GM21367 (cell line): ENCODE measurements around the gene SHTN1.

ENCODE experiments used
- ATAC-seq: cut with Tn5 transposase; IDR thresholded peaks from one replicate; pipeline ENCODE4 v1.9.1; 2021; ENCODE audit not compliant: unreplicated experiment

SHTN1 gene

GRCh38 chr10:116985611-116986010 is 19.4 kb downstream of the SHTN1 start:
- ATAC-seq = no peak

GRCh38 chr10:116984202-116984990 is 20.6 kb downstream of the SHTN1 start:
- ATAC-seq = no peak

- no peak for ATAC-seq
These were observed 24.9 kb downstream of the SHTN1 start for GRCh38 chr10:116980041-116980440.

DNA sequence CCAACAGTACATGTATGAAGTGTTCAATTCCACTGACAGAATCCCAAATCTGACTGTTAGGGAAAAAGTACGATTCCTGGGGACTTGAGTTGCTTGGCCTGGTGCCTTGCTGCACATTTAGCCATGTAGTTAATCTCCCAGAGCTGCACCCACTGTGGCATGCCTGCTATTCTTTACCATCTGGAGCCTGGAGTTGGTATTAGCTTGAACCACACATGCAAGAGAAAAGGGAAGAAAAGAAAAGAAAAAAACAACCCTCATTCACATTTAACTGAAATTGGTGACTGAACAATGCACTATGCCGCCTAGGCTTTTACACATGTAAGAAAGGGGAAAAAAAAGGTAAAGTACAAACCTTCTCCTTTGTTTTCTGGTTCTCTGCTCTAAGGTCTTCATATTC is 26.1 kb downstream of the SHTN1 start:
- ATAC-seq = no peak

DNA sequence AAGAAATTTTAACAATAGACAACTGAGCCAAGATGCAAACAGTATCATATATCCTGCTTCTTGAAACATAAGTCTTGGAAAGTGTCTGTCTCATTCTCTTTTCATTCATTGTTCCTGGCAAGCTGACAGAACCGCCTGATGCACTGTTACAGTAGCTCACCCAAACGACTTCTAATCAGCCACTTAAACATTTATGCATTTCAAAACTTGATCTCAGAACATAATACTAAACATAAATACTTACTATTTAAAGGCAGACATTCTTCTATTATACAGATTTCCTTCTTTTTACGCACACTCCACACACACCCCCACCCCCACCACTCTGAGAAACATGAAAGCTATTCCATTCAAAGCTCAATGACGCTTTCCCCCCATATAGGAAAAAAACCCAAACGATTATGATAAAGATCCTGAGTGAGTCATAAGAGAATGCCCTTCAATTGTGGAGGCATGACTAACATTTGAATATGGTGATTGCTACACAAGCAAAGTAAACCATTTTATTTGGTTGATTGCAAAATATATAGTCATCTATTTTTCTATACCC is 30.5 kb downstream of the SHTN1 start:
- ATAC-seq = no peak

DNA sequence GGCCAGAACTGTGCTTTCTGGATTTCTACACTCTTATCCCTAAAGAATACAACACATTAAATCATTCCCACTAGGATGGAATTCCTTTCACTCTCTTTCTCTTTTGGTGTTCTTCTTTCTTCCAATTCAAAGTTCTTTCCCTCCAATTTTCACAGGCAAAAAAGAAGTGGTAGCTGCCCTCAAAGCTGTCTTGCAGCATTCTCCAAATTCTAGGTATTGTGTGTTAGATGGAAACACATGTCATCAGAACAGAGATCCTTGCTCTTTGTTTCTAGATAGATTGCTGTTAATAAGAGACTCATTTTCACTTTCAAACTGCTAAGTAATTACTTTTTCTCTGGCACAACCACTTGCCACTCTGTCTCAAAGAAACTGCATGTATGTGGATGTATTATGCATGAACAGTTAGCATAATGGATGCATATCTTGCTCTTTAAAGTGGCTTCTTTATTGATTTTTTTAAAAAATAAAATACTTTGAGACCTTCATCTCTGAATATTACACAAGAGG is 31.0 kb downstream of the SHTN1 start:
- no peak for ATAC-seq

- no peak for ATAC-seq
These were observed 31.5 kb downstream of the SHTN1 start for GRCh38 chr10:116973371-116973905.

DNA sequence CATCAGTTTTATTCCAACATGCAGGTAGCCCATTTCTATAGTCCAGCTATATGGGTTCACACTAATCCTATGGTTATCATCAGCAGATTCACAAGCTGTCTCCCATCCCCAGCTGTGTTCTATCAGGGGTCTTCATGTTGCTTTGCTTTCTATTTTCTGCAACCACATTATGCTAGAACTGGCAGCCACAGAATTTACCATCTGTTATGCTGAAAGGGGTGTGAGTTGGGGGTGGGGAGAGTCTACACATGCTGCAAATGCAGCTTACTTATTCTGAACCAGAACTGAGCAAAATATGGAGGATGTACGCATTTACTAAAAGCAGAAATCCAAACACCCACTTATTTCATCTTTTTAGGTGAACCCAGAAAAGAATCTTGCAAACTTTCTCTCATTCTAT is 32.9 kb downstream of the SHTN1 start:
- ATAC-seq = no peak

- ATAC-seq = no peak
These were observed 34.9 kb downstream of the SHTN1 start for GRCh38 chr10:116970050-116970449.

DNA sequence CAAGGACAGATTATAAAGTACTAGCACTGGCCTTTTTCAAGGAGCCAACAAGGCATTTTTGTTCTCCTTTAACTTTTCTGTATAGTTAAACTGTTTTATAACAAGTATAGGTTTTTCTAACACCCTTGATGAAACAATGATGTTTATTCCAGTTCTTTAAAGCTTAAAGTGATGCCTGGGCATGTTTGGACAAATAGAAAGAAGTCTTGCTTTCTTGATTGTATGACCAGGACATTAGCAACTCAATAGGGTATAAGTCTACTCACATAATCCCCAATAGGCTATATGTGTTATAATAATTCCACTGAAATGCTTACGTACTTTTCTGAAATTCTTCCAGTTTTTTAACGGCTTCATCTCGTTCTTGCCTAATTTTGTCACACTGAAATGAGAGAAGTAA is 36.7 kb downstream of the SHTN1 start:
- no peak for ATAC-seq

DNA sequence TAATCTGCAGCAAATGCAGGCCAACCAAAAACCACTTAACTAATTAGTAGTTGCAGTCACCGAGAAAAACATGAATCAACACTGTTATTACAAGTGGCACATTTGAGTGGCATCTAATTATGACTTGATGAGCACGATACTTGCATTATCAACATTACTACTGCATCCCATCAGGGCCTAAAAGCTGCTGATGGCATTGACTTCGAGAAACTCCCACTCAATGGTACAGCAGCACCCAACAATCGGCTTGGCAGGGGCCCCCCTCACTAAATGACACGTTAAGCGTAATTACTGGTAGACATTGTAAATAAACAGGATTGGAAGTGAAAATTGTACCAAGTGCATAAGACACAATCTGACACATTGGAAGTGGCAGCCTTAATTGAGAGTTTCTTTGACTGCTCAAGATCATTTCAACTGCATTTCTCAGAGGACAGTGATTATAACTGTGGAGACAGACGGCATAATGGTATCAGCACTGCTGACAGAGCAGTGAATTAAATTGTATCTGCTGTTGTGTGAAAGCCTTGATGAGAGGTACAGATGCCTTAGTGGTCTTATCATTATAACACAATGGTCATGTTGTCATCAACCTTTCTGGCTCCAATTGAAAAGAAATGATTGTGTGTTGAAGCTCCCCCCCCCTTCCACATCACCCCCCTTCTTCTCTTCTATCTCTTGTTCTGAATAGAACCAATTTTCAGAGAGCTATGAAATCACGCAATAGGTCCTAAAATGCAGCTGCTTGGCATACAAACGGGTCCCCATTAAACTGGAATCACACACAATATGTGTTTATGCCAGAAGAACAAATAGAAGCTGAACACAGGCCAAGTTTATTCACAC is 43.4 kb downstream of the SHTN1 start:
- no peak for ATAC-seq

GRCh38 chr10:116960066-116960776 is 44.8 kb downstream of the SHTN1 start:
- ATAC-seq = no peak

DNA sequence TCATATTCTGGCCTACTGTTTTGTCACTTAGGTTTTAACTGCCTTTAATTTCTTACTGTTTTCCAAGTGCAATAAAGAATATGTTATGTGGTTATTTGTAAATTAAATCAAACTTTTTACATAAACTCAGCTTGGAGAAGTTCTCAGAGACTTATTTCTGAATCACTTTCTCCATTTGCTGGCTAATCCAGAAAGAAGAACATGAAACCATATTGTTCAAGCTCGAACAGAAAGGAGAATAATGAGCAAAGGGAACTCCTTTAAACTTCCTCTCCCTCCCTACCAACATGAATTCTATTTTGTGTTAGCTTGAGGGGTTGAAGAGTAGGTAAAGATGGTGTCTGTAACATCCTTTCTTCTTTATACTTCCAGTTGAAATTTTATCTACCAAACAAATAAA is 52.3 kb downstream of the SHTN1 start:
- ATAC-seq = no peak

DNA sequence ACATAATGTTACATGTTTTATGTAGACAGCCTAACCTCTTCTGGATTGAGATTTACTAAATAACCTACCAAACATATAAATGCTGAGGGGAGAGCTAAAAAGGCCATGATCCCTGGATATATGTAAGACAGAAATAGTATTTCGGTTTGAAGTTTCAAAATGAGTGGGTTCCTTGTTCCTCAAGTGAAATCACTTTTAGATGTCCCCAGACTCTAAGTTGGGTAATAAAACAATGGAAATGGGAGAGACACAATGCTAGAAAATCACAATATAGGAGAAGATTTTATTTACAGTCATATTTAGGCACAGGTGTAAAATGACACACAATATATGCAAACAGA is 56.5 kb downstream of the SHTN1 start:
- no peak for ATAC-seq

GRCh38 chr10:116947841-116948529 is 57.0 kb downstream of the SHTN1 start:
- ATAC-seq = no peak

DNA sequence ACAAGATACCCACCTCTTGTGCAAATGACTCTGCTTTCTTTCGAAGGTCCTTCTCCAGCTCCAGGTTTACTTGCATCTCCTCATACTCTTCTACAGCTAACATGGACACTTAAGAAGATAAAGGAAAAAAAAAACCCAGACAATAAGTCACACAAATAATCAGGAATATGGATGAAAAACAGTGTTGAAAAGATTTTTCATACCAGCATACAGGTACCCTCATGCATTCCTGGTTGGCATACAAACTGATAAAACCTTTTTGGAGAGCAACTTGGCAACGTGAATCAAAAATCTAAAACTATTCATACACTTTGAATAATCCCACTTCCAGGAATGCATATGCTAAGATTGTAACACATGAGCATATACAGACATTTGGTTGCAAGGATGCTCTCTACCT is 60.1 kb downstream of the SHTN1 start:
- no peak for ATAC-seq

DNA sequence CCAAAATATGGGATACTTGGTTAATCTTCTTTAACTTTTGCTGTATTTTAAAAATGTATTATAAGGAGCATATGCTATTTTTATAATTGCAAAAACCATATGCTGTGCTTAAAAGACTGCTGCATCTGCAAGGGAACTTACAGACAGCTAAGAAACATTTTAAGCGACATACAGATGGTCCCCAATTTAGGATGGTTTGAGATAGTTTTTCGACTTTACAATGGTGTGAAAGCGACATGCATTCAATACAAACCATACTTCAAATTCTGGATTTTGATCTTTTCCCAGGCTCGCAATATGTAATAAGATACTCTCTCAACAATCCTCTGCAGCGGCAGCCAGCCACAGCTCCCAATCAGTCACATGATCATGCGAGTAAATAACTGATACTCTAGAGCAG is 73.2 kb downstream of the SHTN1 start:
- ATAC-seq = no peak

GRCh38 chr10:116926426-116926825 is 78.6 kb downstream of the SHTN1 start:
- no peak for ATAC-seq

GRCh38 chr10:116925056-116925455 is 79.9 kb downstream of the SHTN1 start:
- no peak for ATAC-seq

DNA sequence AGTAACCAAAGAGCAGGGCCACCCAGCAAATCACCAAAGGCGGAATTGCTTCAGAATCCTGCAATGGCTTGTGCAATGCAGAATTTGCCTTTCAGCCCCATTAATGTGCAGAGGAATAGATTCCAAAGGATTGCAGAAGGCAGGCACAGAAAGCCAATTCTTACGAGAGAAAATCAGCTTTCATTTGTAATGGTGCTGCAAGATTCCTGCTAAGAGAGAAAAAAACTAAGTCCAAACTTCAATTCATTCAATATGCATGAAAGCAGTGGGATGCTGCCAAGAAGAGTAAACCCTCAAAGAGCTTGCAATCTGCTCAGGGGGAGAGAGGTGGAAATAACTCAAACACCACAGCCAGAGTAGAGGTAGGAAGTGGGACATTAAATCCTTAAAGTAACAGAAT is 85.3 kb downstream of the SHTN1 start:
- ATAC-seq = no peak
